H1 (cell line): Measurements from ENCODE around the gene EPSTI1. TPM values are rescaled to one million over a fixed set of nuclear protein-coding genes. Genes with fewer than 3 reads are reported as not detected.

Experiments
- CTCF ChIA-PET: fragments of 300-600 bp; sonication (Branson Sonifier 250); formaldehyde crosslinking; loops from one replicate; lab custom pipeline; 2021; ENCODE audit not compliant: partially characterized antibody; lab: Charles Lee
- POLR2A ChIA-PET: fragments of 300-600 bp; sonication (Branson Sonifier 250); formaldehyde crosslinking; loops from one replicate; lab custom pipeline; 2021; ENCODE audit warnings: inconsistent platforms; ENCODE audit not compliant: partially characterized antibody; lab: Charles Lee
- DNase-seq, 2 experiments: peaks; one replicate each; pipeline versions ENCODE4 v3.0.0 to v3.0.0-alpha.2; 2010 to 2022; ENCODE audit warnings: low spot score in 2 of 2, low read depth in 1 of 2, mixed read lengths in 1 of 2
- FAIRE-seq: peaks from 2 replicates; lab custom pipeline; 2011; peaks lifted over from hg19 to GRCh38; lab: Jason Lieb, UNC
- H2AFZ ChIP-seq: 2 replicates; pipeline ENCODE4 v1.8.1; 2012; ENCODE audit warnings: low read length, inconsistent platforms
- H2AK5ac ChIP-seq: 2 replicates; pipeline ENCODE4 v1.6.1; 2013; ENCODE audit warnings: low read depth, low read length
- H2BK120ac ChIP-seq: replicated peaks from 2 replicates; pipeline ENCODE3; 2013; ENCODE audit warnings: low read depth, low read length, inconsistent platforms
- H2BK12ac ChIP-seq: 2 replicates; pipeline ENCODE4 v1.6.1; 2013; ENCODE audit warnings: low read depth, low read length
- H2BK15ac ChIP-seq: 2 replicates; pipeline ENCODE4 v1.6.1; 2013; ENCODE audit warnings: low read length
- H2BK20ac ChIP-seq: 2 replicates; pipeline ENCODE4 v1.6.1; 2013; ENCODE audit warnings: low read length
- H2BK5ac ChIP-seq: 2 replicates; pipeline ENCODE4 v1.6.1; 2013; ENCODE audit warnings: low read depth, low read length
- H3K14ac ChIP-seq: 2 replicates; pipeline ENCODE4 v1.6.1; 2013; ENCODE audit warnings: inconsistent platforms; ENCODE audit not compliant: insufficient read length
- H3K18ac ChIP-seq: 2 replicates; pipeline ENCODE4 v1.6.1; 2013; ENCODE audit warnings: low read length; ENCODE audit errors: extremely low read depth
- H3K23ac ChIP-seq: 2 replicates; pipeline ENCODE4 v1.6.1; 2013; ENCODE audit warnings: inconsistent platforms; ENCODE audit not compliant: insufficient read length
- H3K23me2 ChIP-seq: 2 replicates; pipeline ENCODE4 v1.6.1; 2013; ENCODE audit warnings: low read depth, low read length
- H3K27ac ChIP-seq: 2 replicates; pipeline ENCODE4 v1.6.1; 2011; ENCODE audit warnings: low read depth, low read length, inconsistent platforms
- H3K27me3 ChIP-seq, 4 experiments: replicated peaks in 1 of 4; 1 replicate in 1 of 4; 2 replicates in 3 of 4; pipeline versions ENCODE4 v1.6.1 to v1.8.1; 2011 to 2013; ENCODE audit warnings: low read length in 3 of 4, mild to moderate bottlenecking in 3 of 4, inconsistent platforms in 2 of 4, mixed read lengths in 2 of 4, moderate library complexity in 1 of 4; ENCODE audit not compliant: control insufficient read depth in 3 of 4, insufficient read depth in 3 of 4; ENCODE audit errors: extremely low read depth in 1 of 4
- H3K36me3 ChIP-seq, 4 experiments: 2 replicates each; pipeline versions ENCODE4 v1.6.1 to v1.8.1; 2011 to 2013; ENCODE audit warnings: mild to moderate bottlenecking in 4 of 4, low read length in 3 of 4, moderate library complexity in 2 of 4, control low read depth in 1 of 4, inconsistent platforms in 1 of 4; ENCODE audit not compliant: insufficient read depth in 4 of 4, control insufficient read depth in 2 of 4
- H3K4ac ChIP-seq: replicated peaks from 2 replicates; pipeline ENCODE3; 2013; ENCODE audit warnings: low read length, low read depth, mixed read lengths, inconsistent platforms; ENCODE audit not compliant: insufficient read length
- H3K4me1 ChIP-seq, 4 experiments: replicated peaks in 1 of 4; 1 replicate in 1 of 4; 2 replicates in 3 of 4; pipeline versions ENCODE4 v1.6.1 to v1.8.1; 2011 to 2013; ENCODE audit warnings: low read length in 3 of 4, inconsistent platforms in 2 of 4, mixed read lengths in 1 of 4; ENCODE audit not compliant: insufficient read depth in 4 of 4, control insufficient read depth in 3 of 4
- H3K4me2 ChIP-seq, 2 experiments: 2 replicates each; pipeline versions ENCODE4 v1.6.1 to v1.8.1; 2011 to 2013; ENCODE audit warnings: low read depth in 2 of 2, low read length in 2 of 2, control low read depth in 1 of 2, inconsistent platforms in 1 of 2, mild to moderate bottlenecking in 1 of 2; ENCODE audit not compliant: insufficient read depth in 1 of 2
- H3K4me3 ChIP-seq, 4 experiments: fragments of 200-600, 300-600 bp in 1 of 4; sonication (generic), shearing (Covaris generic), sonication (Bioruptor Twin) in 1 of 4; 2 replicates each; pipeline versions ENCODE4 v1.5.1 to v1.8.1; 2011 to 2016; ENCODE audit warnings: low read length in 4 of 4, low read depth in 3 of 4, control low read depth in 2 of 4, inconsistent platforms in 2 of 4, mild to moderate bottlenecking in 2 of 4, mixed read lengths in 1 of 4, moderate library complexity in 1 of 4; ENCODE audit not compliant: insufficient read depth in 2 of 4; ENCODE audit errors: extremely low read depth in 1 of 4
- H3K56ac ChIP-seq: replicated peaks from 2 replicates; pipeline ENCODE3; 2013; ENCODE audit warnings: low read depth, mild to moderate bottlenecking, mixed read lengths, low read length, inconsistent platforms; ENCODE audit not compliant: insufficient read length
- H3K79me1 ChIP-seq: 2 replicates; pipeline ENCODE4 v1.6.1; 2013; ENCODE audit warnings: low read depth, low read length, control low read depth
- H3K79me2 ChIP-seq, 2 experiments: 2 replicates each; pipeline versions ENCODE4 v1.6.1 to v1.8.1; 2012 to 2013; ENCODE audit warnings: low read length in 2 of 2, mild to moderate bottlenecking in 2 of 2, inconsistent platforms in 1 of 2; ENCODE audit not compliant: insufficient read depth in 2 of 2, control insufficient read depth in 1 of 2
- H3K9ac ChIP-seq, 4 experiments: replicated peaks in 1 of 4; 1 replicate in 1 of 4; 2 replicates in 3 of 4; pipeline versions ENCODE4 v1.6.1 to v1.8.1; 2011 to 2013; ENCODE audit warnings: low read depth in 3 of 4, low read length in 3 of 4, control low read depth in 2 of 4, mild to moderate bottlenecking in 2 of 4, moderate library complexity in 2 of 4, inconsistent platforms in 1 of 4; ENCODE audit errors: extremely low read depth in 1 of 4
- H3K9me3 ChIP-seq, 2 experiments: 2 replicates each; pipeline versions ENCODE4 v1.6.1 to v1.8.1; 2012 to 2013; ENCODE audit warnings: mild to moderate bottlenecking in 2 of 2, moderate library complexity in 2 of 2, control low read depth in 1 of 2, inconsistent platforms in 1 of 2, low read depth in 1 of 2, low read length in 1 of 2, mixed read lengths in 1 of 2; ENCODE audit not compliant: insufficient read depth in 2 of 2
- H4K20me1 ChIP-seq, 2 experiments: replicated peaks in 1 of 2; 2 replicates each; pipeline versions ENCODE3 to v1.8.1; 2011 to 2013; ENCODE audit warnings: inconsistent platforms in 2 of 2, low read length in 2 of 2, mild to moderate bottlenecking in 1 of 2; ENCODE audit not compliant: insufficient read depth in 2 of 2, control insufficient read depth in 1 of 2
- H4K5ac ChIP-seq: 2 replicates; pipeline ENCODE4 v1.6.1; 2013; ENCODE audit warnings: low read length, low read depth, mixed read lengths, inconsistent platforms; ENCODE audit not compliant: insufficient read length
- H4K8ac ChIP-seq: 2 replicates; pipeline ENCODE4 v1.8.0; 2013; ENCODE audit warnings: mild to moderate bottlenecking, moderate library complexity, low read length, inconsistent platforms; ENCODE audit not compliant: insufficient read depth; ENCODE audit errors: extremely low read depth
- H4K91ac ChIP-seq: replicated peaks from 2 replicates; pipeline ENCODE3; 2013; ENCODE audit warnings: low read length, mixed read lengths, inconsistent platforms; ENCODE audit not compliant: insufficient read length
- CEBPB ChIP-seq: IDR thresholded peaks from 2 replicates; pipeline ENCODE4 v1.6.1; 2012; ENCODE audit warnings: low read depth, low read length
- MAFK ChIP-seq: IDR thresholded peaks from 2 replicates; pipeline ENCODE4 v1.6.1; 2012; ENCODE audit warnings: low read depth, mild to moderate bottlenecking, improper control_type of control experiment, low read length
- NANOG ChIP-seq: IDR thresholded peaks from 2 replicates; pipeline ENCODE4 v1.6.1; 2011; ENCODE audit warnings: low read length, low read depth, mild to moderate bottlenecking, inconsistent platforms; ENCODE audit not compliant: insufficient read depth, poor library complexity, severe bottlenecking
- RXRA ChIP-seq: IDR thresholded peaks from 2 replicates; pipeline ENCODE4 v1.6.1; 2011; ENCODE audit warnings: low read depth, mild to moderate bottlenecking, low read length, moderate library complexity; ENCODE audit not compliant: insufficient read depth
- SIRT6 ChIP-seq: IDR thresholded peaks from one replicate; pipeline ENCODE4 v1.7.1; 2012; ENCODE audit warnings: low read length, inconsistent platforms
- SP2 ChIP-seq: IDR thresholded peaks from 2 replicates; pipeline ENCODE4 v1.6.1; 2012; ENCODE audit warnings: mild to moderate bottlenecking, low read length, inconsistent platforms
- ZNF274 ChIP-seq: IDR thresholded peaks from 2 replicates; pipeline ENCODE4 v1.7.0; 2012; ENCODE audit warnings: low read length, borderline replicate concordance; ENCODE audit errors: extremely low read depth
- WGBS, 2 experiments: shearing (Covaris generic) in 1 of 2; methylation state at CpG; one replicate each; pipeline versions ENCODE4 v1.1.6 to v1.1.7; 2013 to 2015; ENCODE audit warnings: low lambda C conversion rate in 2 of 2, mixed read lengths in 2 of 2, inconsistent platforms in 1 of 2, low coverage in 1 of 2, missing lambda C conversion rate in 1 of 2; ENCODE audit not compliant: insufficient replicate concordance in 2 of 2, insufficient coverage in 1 of 2, insufficient read length in 1 of 2; ENCODE audit errors: extremely low coverage in 1 of 2, missing lambda C conversion rate in 1 of 2; 5-methylcytosine and 5-hydroxymethylcytosine counted together
- polyA plus RNA-seq, 7 experiments: library from polyadenylated mRNA; depleted of rRNA in 3 of 7; stranded (reverse) in 5 of 7; unstranded in 2 of 7; fragments of >200 nt in 5 of 7; fragments of 200-250 nt in 2 of 7; gene quantifications; 1 replicate in 5 of 7; 2 replicates in 1 of 7; 4 replicates in 1 of 7; pipeline versions ENCODE4 v1.2.1 to v1.2.3, GENCODE V29; 2011 to 2013; ENCODE audit warnings: missing spikeins in 2 of 7, mixed read lengths in 2 of 7
- total RNA-seq: library from RNA; stranded (reverse); fragmentation: NEBNext Ultra II Directional; extraction: Animal tissue kit (Norgen Biotek cat#: 25700); gene quantifications from 2 replicates; pipeline ENCODE4 v1.2.1, GENCODE V29; 2021

EPSTI1 gene
- total and polyA plus RNA-seq, 2 of the 8 experiments (the other 6 are each of a cell fraction or from before 2014, with no cell fraction given), result 0.23 to 0.37 TPM

- H3K79me1 ChIP-seq, result no peaks in the 10 kb centered on the region
- DNase-seq, result no peak
- no peak overlapping the region for H3K56ac ChIP-seq
- H3K36me3 ChIP-seq, result no peaks in the 10 kb centered on the region
- H3K4ac ChIP-seq, result no peak overlapping the region
- no peak overlapping the region for H4K91ac ChIP-seq
- peaks cover 2 to 11% (median 5%) of the 10 kb centered on the region in 4 experiments; a peak in 5 of 7 replicates for H3K4me1 ChIP-seq
- CTCF ChIA-PET, result interaction anchor here (1.5 kb wide), 1 partner anchor 70 kb away, joined by 3 read pairs; no protein-coding TSS in a partner anchor
- H3K27ac ChIP-seq, result no peak overlapping the region
- peaks cover 0 to 2% of the 10 kb centered on the region in 2 experiments; a peak in 1 of 4 replicates for H3K79me2 ChIP-seq
- H3K9me3 ChIP-seq, result no peaks in the 10 kb centered on the region
- 88% methylated on average over 2 of the region's 2 CpGs; no CpG with 5 or more reads in 1 of the 2 experiments for WGBS, 2 experiments
- no peak overlapping the region for H3K4me3 ChIP-seq
- FAIRE-seq, result no peak
- H3K18ac ChIP-seq, result no peak overlapping the region
- H2AFZ ChIP-seq, result no peak overlapping the region
- no peak overlapping the region for H3K23ac ChIP-seq
- no peak overlapping the region for H2BK15ac ChIP-seq
- no peak overlapping the region for H2BK5ac ChIP-seq
- no peak overlapping the region for H3K14ac ChIP-seq
- H2AK5ac ChIP-seq, result no peak overlapping the region
- no peaks in the 10 kb centered on the region for H3K23me2 ChIP-seq
- H4K5ac ChIP-seq, result no peak overlapping the region
- no peak overlapping the region for H4K8ac ChIP-seq
- no peak overlapping the region for H3K9ac ChIP-seq
- POLR2A ChIA-PET, result interaction anchor here (1.5 kb wide), 1 partner anchor 15 kb away, joined by 10 read pairs; no protein-coding TSS in a partner anchor
- no peak overlapping the region for H3K4me2 ChIP-seq
- H4K20me1 ChIP-seq, result peaks cover 0 to 2% of the 10 kb centered on the region in 2 experiments
- H2BK120ac ChIP-seq, result no peak overlapping the region
- H3K27me3 ChIP-seq, result no peaks in the 10 kb centered on the region
- H2BK20ac ChIP-seq, result no peak overlapping the region
- H2BK12ac ChIP-seq, result no peak overlapping the region
- TF ChIP-seq NANOG, result no peak
- TF ChIP-seq SP2, result no peak
- TF ChIP-seq RXRA, result no peak
- TF ChIP-seq ZNF274, result no peak
- no peak for TF ChIP-seq MAFK
- TF ChIP-seq CEBPB, result no peak
- no peak for TF ChIP-seq SIRT6
These were observed 47.9 kb upstream of the EPSTI1 start for GRCh38 chr13:43039966-43040365.
